ENCODE data around the gene ARFIP2. TPM values are rescaled to one million over a fixed set of nuclear protein-coding genes. Genes with fewer than 3 reads are reported as not detected.

Gene ARFIP2
- total and polyA plus RNA-seq, 4 donors, result 16.2 to 42.0 (median 23.8) TPM

- DNase-seq (ENCODE audit: low spot score), result no peak
- TF ChIP-seq CTCF (IDR thresholded peaks at IDR 0.05; ENCODE audit: low read depth, low read length, missing input control), result peak; percentile 78
- peak; percentile 88 for TF ChIP-seq RAD21 (IDR thresholded peaks at IDR 0.05)
- no peak for TF ChIP-seq EGR1 (IDR thresholded peaks at IDR 0.05; ENCODE audit: low read depth in 2 of 2)
- Histone ChIP-seq H3K9ac (ENCODE audit: low read depth in 1 of 2, low read length in 2 of 2) (no peak overlapping the region), H3K4me1 (ENCODE audit: control insufficient read depth in 4 of 4, insufficient read depth in 4 of 4, low read length in 3 of 4) (peaks cover 0 to 5% (median 5%) of the 10 kb centered on the region in 4 donors), H3K4me3 (ENCODE audit: low read depth in 1 of 3, low read length in 3 of 3) (no peak overlapping the region), H3K9me3 (ENCODE audit: control insufficient read depth in 4 of 4, low read length in 3 of 4) (no peaks in the 10 kb centered on the region), H3K27me3 (ENCODE audit: control insufficient read depth in 4 of 4, insufficient read depth in 4 of 4, low read length in 3 of 4) (no peaks in the 10 kb centered on the region), H3K36me3 (ENCODE audit: control insufficient read depth in 4 of 4, insufficient read depth in 3 of 4, low read depth in 1 of 4, low read length in 3 of 4) (peaks cover 0 to 14% (median 5%) of the 10 kb centered on the region in 4 donors), H3K27ac (ENCODE audit: low read depth in 1 of 2, low read length in 2 of 2) (no peak overlapping the region)
- WGBS, result 58% methylated on average over 2 of the region's 2 CpGs
Measured at GRCh38 chr11:6505577-6506240, 24.6 kb upstream of the ARFIP2 start.

GRCh38 chr11:6504166-6504565, 23.0 kb upstream of the ARFIP2 start:
- no peaks in the 10 kb centered on the region for H3K9me3 ChIP-seq (ENCODE audit: control insufficient read depth in 4 of 4, low read length in 3 of 4)
- H3K9ac ChIP-seq (ENCODE audit: low read depth in 1 of 2, low read length in 2 of 2), result no peak overlapping the region
- peaks cover 0 to 5% (median 5%) of the 10 kb centered on the region in 4 donors for H3K4me1 ChIP-seq (ENCODE audit: control insufficient read depth in 4 of 4, insufficient read depth in 4 of 4, low read length in 3 of 4)
- H3K36me3 ChIP-seq (ENCODE audit: control insufficient read depth in 4 of 4, insufficient read depth in 3 of 4, low read depth in 1 of 4, low read length in 3 of 4), result peaks cover 0 to 15% (median 3%) of the 10 kb centered on the region in 4 donors
- H3K27ac ChIP-seq (ENCODE audit: low read depth in 1 of 2, low read length in 2 of 2), result no peak overlapping the region
- no peak overlapping the region for H3K4me3 ChIP-seq (ENCODE audit: low read depth in 1 of 3, low read length in 3 of 3)
- 87% methylated on average over 3 of the region's 3 CpGs for WGBS
- TF ChIP-seq FOXA1 (IDR thresholded peaks at IDR 0.05) (no peak), GABPA (IDR thresholded peaks at IDR 0.05 in 1 of 2, conservative IDR thresholded peaks at IDR 0.05 in 1 of 2) (no peak), ATF3 (IDR thresholded peaks at IDR 0.05) (no peak), CTCF (IDR thresholded peaks at IDR 0.05; ENCODE audit: low read depth, low read length, missing input control) (no peak), JUND (IDR thresholded peaks at IDR 0.05) (no peak)
- TF ChIP-seq, protein P1, sequence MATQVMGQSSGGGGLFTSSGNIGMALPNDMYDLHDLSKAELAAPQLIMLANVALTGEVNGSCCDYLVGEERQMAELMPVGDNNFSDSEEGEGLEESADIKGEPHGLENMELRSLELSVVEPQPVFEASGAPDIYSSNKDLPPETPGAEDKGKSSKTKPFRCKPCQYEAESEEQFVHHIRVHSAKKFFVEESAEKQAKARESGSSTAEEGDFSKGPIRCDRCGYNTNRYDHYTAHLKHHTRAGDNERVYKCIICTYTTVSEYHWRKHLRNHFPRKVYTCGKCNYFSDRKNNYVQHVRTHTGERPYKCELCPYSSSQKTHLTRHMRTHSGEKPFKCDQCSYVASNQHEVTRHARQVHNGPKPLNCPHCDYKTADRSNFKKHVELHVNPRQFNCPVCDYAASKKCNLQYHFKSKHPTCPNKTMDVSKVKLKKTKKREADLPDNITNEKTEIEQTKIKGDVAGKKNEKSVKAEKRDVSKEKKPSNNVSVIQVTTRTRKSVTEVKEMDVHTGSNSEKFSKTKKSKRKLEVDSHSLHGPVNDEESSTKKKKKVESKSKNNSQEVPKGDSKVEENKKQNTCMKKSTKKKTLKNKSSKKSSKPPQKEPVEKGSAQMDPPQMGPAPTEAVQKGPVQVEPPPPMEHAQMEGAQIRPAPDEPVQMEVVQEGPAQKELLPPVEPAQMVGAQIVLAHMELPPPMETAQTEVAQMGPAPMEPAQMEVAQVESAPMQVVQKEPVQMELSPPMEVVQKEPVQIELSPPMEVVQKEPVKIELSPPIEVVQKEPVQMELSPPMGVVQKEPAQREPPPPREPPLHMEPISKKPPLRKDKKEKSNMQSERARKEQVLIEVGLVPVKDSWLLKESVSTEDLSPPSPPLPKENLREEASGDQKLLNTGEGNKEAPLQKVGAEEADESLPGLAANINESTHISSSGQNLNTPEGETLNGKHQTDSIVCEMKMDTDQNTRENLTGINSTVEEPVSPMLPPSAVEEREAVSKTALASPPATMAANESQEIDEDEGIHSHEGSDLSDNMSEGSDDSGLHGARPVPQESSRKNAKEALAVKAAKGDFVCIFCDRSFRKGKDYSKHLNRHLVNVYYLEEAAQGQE (IDR thresholded peaks at IDR 0.05), result no peak
- no peaks in the 10 kb centered on the region for H3K27me3 ChIP-seq (ENCODE audit: control insufficient read depth in 4 of 4, insufficient read depth in 4 of 4, low read length in 3 of 4)
- DNase-seq (ENCODE audit: low spot score), result no peak
